Heart left ventricle (tissue), 13 donors: ENCODE measurements around the gene INPP4B.

Experiments
- POLR2A ChIP-seq, 2 donors: fragments of 450-650 bp; IDR thresholded peaks; one replicate each; pipeline ENCODE4 v1.6.1; 2017; ENCODE audit warnings: antibody characterized with exemption in 2 of 2, mild to moderate bottlenecking in 2 of 2, moderate library complexity in 2 of 2
- TF ChIP-seq, protein P1 (sequence below), 12 donors: fragments of 200-600 bp; sonication (generic) in 4 of 12; IDR thresholded peaks; one replicate each; pipeline versions ENCODE4 v1.5.0 to v1.8.0; 2018 to 2022; ENCODE audit warnings: antibody characterized with exemption in 12 of 12, mild to moderate bottlenecking in 5 of 12
- donor health status: ischemic (EF 13 %, LVEDD 7.1; RV severe dilation, severe dysfunction).
- donor health status: DM: no; HTN: yes; CAD: no.
- donor health status: DM: no; HTN: no; CAD: no.
- donor health status: ischemic (EF 25% LVEDD 6.9; RV normal size, moderate dysfunction).
- donor health status: ischemic (EF 25% LVEDD 5.7; RV mildly dilated, moderate dysfunction).
- donor health status: ischemic (EF 35%, LVEDD 5.7; RV mildly dilated, moderate dysfunction).
- donor health status: nonischemic (EF 11% LVEDD 7.7; RV severe dilation, severe dysfunction).
- donor health status: DM: yes; HTN: yes; CAD: no.
- donor health status: PGD.
- donor health status: ischemic (EF 29% LVEDD 5.4; RV normal size, mild dysfunction).
- donor health status: nonischemic (EF 23%, LVEDD 6.1; RV moderate dilation, normal function).

DNA sequence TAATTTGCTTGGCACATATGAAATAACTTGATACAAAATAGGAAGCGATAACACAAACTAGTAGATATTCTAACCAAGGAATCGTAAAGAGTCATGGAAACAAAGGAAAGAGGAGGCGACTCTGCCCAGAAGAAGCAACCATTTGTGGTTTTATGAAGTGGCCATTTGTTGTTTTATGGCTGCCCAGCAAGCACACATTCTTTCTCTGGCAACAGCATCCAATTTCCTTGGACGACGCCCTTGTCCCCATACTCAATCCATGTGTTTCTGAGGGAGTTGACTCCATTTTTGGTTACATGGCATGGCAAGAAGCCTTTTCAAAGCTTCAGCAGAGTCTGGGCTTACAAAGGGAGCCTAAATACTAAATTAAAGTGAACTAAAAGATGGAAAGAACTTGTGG, 295.1 kb downstream of the INPP4B start:
- TF ChIP-seq, protein P1, sequence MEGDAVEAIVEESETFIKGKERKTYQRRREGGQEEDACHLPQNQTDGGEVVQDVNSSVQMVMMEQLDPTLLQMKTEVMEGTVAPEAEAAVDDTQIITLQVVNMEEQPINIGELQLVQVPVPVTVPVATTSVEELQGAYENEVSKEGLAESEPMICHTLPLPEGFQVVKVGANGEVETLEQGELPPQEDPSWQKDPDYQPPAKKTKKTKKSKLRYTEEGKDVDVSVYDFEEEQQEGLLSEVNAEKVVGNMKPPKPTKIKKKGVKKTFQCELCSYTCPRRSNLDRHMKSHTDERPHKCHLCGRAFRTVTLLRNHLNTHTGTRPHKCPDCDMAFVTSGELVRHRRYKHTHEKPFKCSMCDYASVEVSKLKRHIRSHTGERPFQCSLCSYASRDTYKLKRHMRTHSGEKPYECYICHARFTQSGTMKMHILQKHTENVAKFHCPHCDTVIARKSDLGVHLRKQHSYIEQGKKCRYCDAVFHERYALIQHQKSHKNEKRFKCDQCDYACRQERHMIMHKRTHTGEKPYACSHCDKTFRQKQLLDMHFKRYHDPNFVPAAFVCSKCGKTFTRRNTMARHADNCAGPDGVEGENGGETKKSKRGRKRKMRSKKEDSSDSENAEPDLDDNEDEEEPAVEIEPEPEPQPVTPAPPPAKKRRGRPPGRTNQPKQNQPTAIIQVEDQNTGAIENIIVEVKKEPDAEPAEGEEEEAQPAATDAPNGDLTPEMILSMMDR (IDR thresholded peaks at IDR 0.05), result no peak
- no peak for TF ChIP-seq POLR2A (IDR thresholded peaks at IDR 0.05)
